ENCODE data around the gene DNAH3.

DNA sequence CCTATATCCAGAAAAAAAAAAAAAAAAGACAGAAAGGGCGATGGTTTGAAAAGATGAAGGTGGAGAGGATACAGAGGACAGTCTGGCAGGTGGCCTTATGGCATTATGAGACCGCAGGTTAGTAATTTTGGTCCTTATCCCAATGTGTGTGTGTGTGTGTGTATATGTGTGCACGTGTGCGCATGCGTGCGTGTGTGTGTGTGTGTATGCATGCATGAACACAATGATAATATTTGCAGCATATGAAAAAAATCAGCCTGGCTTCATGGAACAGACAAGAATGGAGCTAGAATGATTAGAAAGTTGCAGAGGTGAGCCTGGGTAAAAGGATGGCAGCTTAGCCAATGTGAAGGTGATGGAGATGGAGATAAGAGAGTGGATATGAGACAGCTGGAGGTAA is 166.6 kb downstream of the DNAH3 start:
- TF ChIP-seq, protein P1, sequence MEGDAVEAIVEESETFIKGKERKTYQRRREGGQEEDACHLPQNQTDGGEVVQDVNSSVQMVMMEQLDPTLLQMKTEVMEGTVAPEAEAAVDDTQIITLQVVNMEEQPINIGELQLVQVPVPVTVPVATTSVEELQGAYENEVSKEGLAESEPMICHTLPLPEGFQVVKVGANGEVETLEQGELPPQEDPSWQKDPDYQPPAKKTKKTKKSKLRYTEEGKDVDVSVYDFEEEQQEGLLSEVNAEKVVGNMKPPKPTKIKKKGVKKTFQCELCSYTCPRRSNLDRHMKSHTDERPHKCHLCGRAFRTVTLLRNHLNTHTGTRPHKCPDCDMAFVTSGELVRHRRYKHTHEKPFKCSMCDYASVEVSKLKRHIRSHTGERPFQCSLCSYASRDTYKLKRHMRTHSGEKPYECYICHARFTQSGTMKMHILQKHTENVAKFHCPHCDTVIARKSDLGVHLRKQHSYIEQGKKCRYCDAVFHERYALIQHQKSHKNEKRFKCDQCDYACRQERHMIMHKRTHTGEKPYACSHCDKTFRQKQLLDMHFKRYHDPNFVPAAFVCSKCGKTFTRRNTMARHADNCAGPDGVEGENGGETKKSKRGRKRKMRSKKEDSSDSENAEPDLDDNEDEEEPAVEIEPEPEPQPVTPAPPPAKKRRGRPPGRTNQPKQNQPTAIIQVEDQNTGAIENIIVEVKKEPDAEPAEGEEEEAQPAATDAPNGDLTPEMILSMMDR (IDR thresholded peaks at IDR 0.05 in 8 of 11, conservative IDR thresholded peaks at IDR 0.05 in 3 of 11), result no peak
- TF ChIP-seq POLR2AphosphoS5 (IDR thresholded peaks at IDR 0.05) (no peak), POLR2A (IDR thresholded peaks at IDR 0.05) (no peak)
